WTC11 (cell line): ENCODE results near the gene ZFAND6. TPM values are rescaled to one million over a fixed set of nuclear protein-coding genes. Genes with fewer than 3 reads are reported as not detected.
"Not testable (repeated sequence)": the region's sequence is repeated elsewhere in the genome, so short reads cannot be mapped to it uniquely, and the experiment has no call there.

ENCODE experiments used
- ATAC-seq: fragments of 200-7000 bp; cut with Tn5 transposase; 2 replicates; pipeline ENCODE4 v1.10.0; 2021; ENCODE audit warnings: mild to moderate bottlenecking, moderate library complexity
- CTCF ChIA-PET: fragments of 300-600 bp; sonication (Branson Sonifier 250); formaldehyde crosslinking; loops from one replicate; lab custom pipeline; 2021; ENCODE audit warnings: antibody characterized with exemption; lab: Charles Lee
- POLR2A ChIA-PET: fragments of 350-600 bp; sonication (Branson Sonifier 250); formaldehyde crosslinking; loops from one replicate; lab custom pipeline; 2021; ENCODE audit warnings: antibody characterized with exemption; lab: Charles Lee
- DNase-seq: peaks from one replicate; pipeline ENCODE4 v3.0.0; 2021; ENCODE audit warnings: low spot score
- H3K27ac Mint-ChIP-seq: 2 replicates; pipeline ENCODE4 v1.8.0; 2021; ENCODE audit warnings: mixed read lengths
- H3K27me3 Mint-ChIP-seq: 2 replicates; pipeline ENCODE4 v1.8.0; 2021; ENCODE audit warnings: low read depth, mild to moderate bottlenecking, moderate library complexity, mixed read lengths
- H3K36me3 Mint-ChIP-seq: 2 replicates; pipeline ENCODE4 v1.8.0; 2021; ENCODE audit warnings: mixed read lengths
- H3K4me1 Mint-ChIP-seq: 2 replicates; pipeline ENCODE4 v1.8.0; 2022; ENCODE audit warnings: mixed read lengths
- H3K4me3 Mint-ChIP-seq: 2 replicates; pipeline ENCODE4 v1.8.0; 2021; ENCODE audit warnings: mild to moderate bottlenecking, moderate library complexity, mixed read lengths
- H3K9me3 Mint-ChIP-seq: 2 replicates; pipeline ENCODE4 v1.8.0; 2021; ENCODE audit warnings: mixed read lengths
- ATF6 ChIP-seq: sonication (generic); formaldehyde crosslinking; IDR thresholded peaks from 2 replicates; pipeline ENCODE4 v1.8.1; 2023; ENCODE audit warnings: mild to moderate bottlenecking, missing genetic modification reagents
- ELF4 ChIP-seq: sonication (generic); formaldehyde crosslinking; IDR thresholded peaks from 2 replicates; pipeline ENCODE4 v1.8.1; 2022; ENCODE audit warnings: low read depth, mild to moderate bottlenecking, moderate library complexity, missing genetic modification reagents
- ESRRA ChIP-seq: sonication (generic); formaldehyde crosslinking; IDR thresholded peaks from 2 replicates; pipeline ENCODE4 v1.8.1; 2022; ENCODE audit warnings: mild to moderate bottlenecking, missing genetic modification reagents, borderline replicate concordance
- ETV6 ChIP-seq: sonication (generic); formaldehyde crosslinking; IDR thresholded peaks from 2 replicates; pipeline ENCODE4 v1.8.1; 2022; ENCODE audit warnings: mild to moderate bottlenecking, missing genetic modification reagents
- GABPB1 ChIP-seq: sonication (generic); formaldehyde crosslinking; IDR thresholded peaks from 2 replicates; pipeline ENCODE4 v1.8.1; 2023; ENCODE audit warnings: mild to moderate bottlenecking, missing genetic modification reagents
- GRHL2 ChIP-seq: fragments of 250-450 bp; sonication (Bioruptor Pico); IDR thresholded peaks from 2 replicates; pipeline ENCODE4 v1.8.0; 2022; ENCODE audit warnings: mild to moderate bottlenecking, moderate library complexity; ENCODE audit not compliant: insufficient replicate concordance, severe bottlenecking
- GTF2I ChIP-seq: fragments of 250-450 bp; sonication (Bioruptor Pico); conservative IDR thresholded peaks from 2 replicates; pipeline ENCODE4 v1.4.0; 2021; ENCODE audit warnings: mild to moderate bottlenecking
- MAX ChIP-seq: sonication (generic); formaldehyde crosslinking; IDR thresholded peaks from 2 replicates; pipeline ENCODE4 v1.8.0; 2022; ENCODE audit warnings: mild to moderate bottlenecking, missing genetic modification reagents
- MLX ChIP-seq: sonication (generic); formaldehyde crosslinking; IDR thresholded peaks from 2 replicates; pipeline ENCODE4 v1.8.1; 2023; ENCODE audit warnings: mild to moderate bottlenecking, missing genetic modification reagents, moderate library complexity
- NR1H2 ChIP-seq: sonication (generic); formaldehyde crosslinking; IDR thresholded peaks from 2 replicates; pipeline ENCODE4 v1.9.0; 2021; ENCODE audit warnings: mild to moderate bottlenecking, moderate library complexity, missing genetic modification reagents
- PRDM15 ChIP-seq: sonication (generic); formaldehyde crosslinking; IDR thresholded peaks from 2 replicates; pipeline ENCODE4 v1.8.0; 2022; ENCODE audit warnings: missing genetic modification reagents
- PRRX2 ChIP-seq: fragments of 250-450 bp; sonication (Bioruptor Pico); IDR thresholded peaks from 2 replicates; pipeline ENCODE4 v1.8.0; 2021; ENCODE audit warnings: mild to moderate bottlenecking
- TCF7 ChIP-seq: sonication (generic); formaldehyde crosslinking; IDR thresholded peaks from 2 replicates; pipeline ENCODE4 v1.8.0; 2022; ENCODE audit warnings: mild to moderate bottlenecking, low read depth, missing genetic modification reagents, moderate library complexity
- ZBTB21 ChIP-seq: sonication (generic); formaldehyde crosslinking; IDR thresholded peaks from 2 replicates; pipeline ENCODE4 v1.8.1; 2023; ENCODE audit warnings: mild to moderate bottlenecking, missing genetic modification reagents, borderline replicate concordance
- ZBTB43 ChIP-seq: sonication (generic); formaldehyde crosslinking; IDR thresholded peaks from 2 replicates; pipeline ENCODE4 v1.8.1; 2023; ENCODE audit warnings: mild to moderate bottlenecking, missing genetic modification reagents
- ZNF317 ChIP-seq: sonication (generic); formaldehyde crosslinking; IDR thresholded peaks from 2 replicates; pipeline ENCODE4 v1.8.1; 2023; ENCODE audit warnings: low read depth, mild to moderate bottlenecking, moderate library complexity, missing genetic modification reagents, borderline replicate concordance
- total RNA-seq: library from RNA; stranded (reverse); gene quantifications from 3 replicates; pipeline ENCODE4 v1.2.3, GENCODE V29; 2021

Gene ZFAND6
- total RNA-seq, 1 experiment from 2014 or later = 114 TPM

- CTCF ChIA-PET = no interaction called here
- no peaks in the 10 kb centered on the region for H3K27me3 Mint-ChIP-seq
- TF ChIP-seq GTF2I (CRISPR knock-in tag) (no peak), PRRX2 (CRISPR knock-in tag) (no peak), ATF6 (CRISPR knock-in tag) (no peak), GABPB1 (CRISPR knock-in tag) (no peak), MLX (CRISPR knock-in tag) (no peak), ELF4 (CRISPR knock-in tag) (no peak), NR1H2 (no peak), ZBTB43 (CRISPR knock-in tag) (no peak), TCF7 (CRISPR knock-in tag) (no peak), ZBTB21 (CRISPR knock-in tag) (no peak), GRHL2 (CRISPR knock-in tag) (no peak), ZNF317 (CRISPR knock-in tag) (no peak)
- TF ChIP-seq, all 79 proteins: peak for 0
- peaks cover 2% of the 10 kb centered on the region for H3K36me3 Mint-ChIP-seq
- POLR2A ChIA-PET = no interaction called here
- no peak overlapping the region for H3K27ac Mint-ChIP-seq
- H3K4me1 Mint-ChIP-seq = peaks cover 6% of the 10 kb centered on the region
- H3K4me3 Mint-ChIP-seq = no peak overlapping the region
- ATAC-seq (no peak), DNase-seq (no peak)
- H3K9me3 Mint-ChIP-seq = peaks cover 17% of the 10 kb centered on the region
These were observed 47.3 kb upstream of the ZFAND6 start for GRCh38 chr15:80012060-80012726.

- DNase-seq, H3K36me3 Mint-ChIP-seq, H3K27ac Mint-ChIP-seq, CTCF ChIA-PET, ATAC-seq, H3K27me3 Mint-ChIP-seq, H3K4me1 Mint-ChIP-seq, POLR2A ChIA-PET, H3K4me3 Mint-ChIP-seq: not testable (repeated sequence)
- H3K9me3 Mint-ChIP-seq = peaks cover 23% of the 10 kb centered on the region
These were observed 45.3 kb upstream of the ZFAND6 start for GRCh38 chr15:80014186-80014585.

GRCh38 chr15:80015156-80015555, 44.3 kb upstream of the ZFAND6 start:
- Mint-ChIP-seq H3K27ac (no peak overlapping the region), H3K4me3 (no peak overlapping the region), H3K27me3 (no peaks in the 10 kb centered on the region), H3K9me3 (peaks cover 23% of the 10 kb centered on the region), H3K4me1 (no peaks in the 10 kb centered on the region), H3K36me3 (peaks cover 2% of the 10 kb centered on the region)
- DNase-seq (no peak), ATAC-seq (no peak)
- POLR2A ChIA-PET = no interaction called here
- TF ChIP-seq ETV6 (no peak), GABPB1 (CRISPR knock-in tag) (no peak), GTF2I (CRISPR knock-in tag) (no peak), PRDM15 (CRISPR knock-in tag) (no peak), ESRRA (CRISPR knock-in tag) (no peak), MAX (CRISPR knock-in tag) (no peak)
- TF ChIP-seq, all 79 proteins: peak for 0
- CTCF ChIA-PET = no interaction called here

GRCh38 chr15:80016506-80016905, 43.0 kb upstream of the ZFAND6 start:
- POLR2A ChIA-PET, CTCF ChIA-PET, H3K4me3 Mint-ChIP-seq, H3K4me1 Mint-ChIP-seq, H3K36me3 Mint-ChIP-seq, H3K27ac Mint-ChIP-seq, DNase-seq, ATAC-seq, H3K27me3 Mint-ChIP-seq: not testable (repeated sequence)
- H3K9me3 Mint-ChIP-seq = peaks cover 26% of the 10 kb centered on the region

- CTCF ChIA-PET, ATAC-seq: not testable (repeated sequence)
- peaks cover 26% of the 10 kb centered on the region for H3K9me3 Mint-ChIP-seq
These were observed 42.3 kb upstream of the ZFAND6 start for GRCh38 chr15:80017139-80017538.

More at GRCh38 chr15:80017139-80017538, 42.3 kb upstream of the ZFAND6 start:
- H3K27me3 Mint-ChIP-seq, POLR2A ChIA-PET, DNase-seq, H3K27ac Mint-ChIP-seq, H3K36me3 Mint-ChIP-seq, H3K4me3 Mint-ChIP-seq, H3K4me1 Mint-ChIP-seq: not testable (repeated sequence)
